Upper lobe of right lung (tissue), 1 donor: ENCODE measurements around the gene CHCHD6. TPM values are rescaled to one million over a fixed set of nuclear protein-coding genes. Genes with fewer than 3 reads are reported as not detected.

Experiments used
- ATAC-seq: fragments of 200-7000 bp; cut with Tn5 transposase; one replicate; pipeline ENCODE4 v1.9.1; 2020; ENCODE audit warnings: mild to moderate bottlenecking, moderate library complexity
- DNase-seq: peaks from one replicate; pipeline ENCODE4 v3.0.0-alpha.2; 2020
- H3K27ac ChIP-seq: fragments of 200-600 bp; one replicate; pipeline ENCODE4 v1.8.0; 2022
- H3K27me3 ChIP-seq: fragments of 200-600 bp; one replicate; pipeline ENCODE4 v1.8.0; 2022; ENCODE audit warnings: mild to moderate bottlenecking
- H3K36me3 ChIP-seq: fragments of 200-600 bp; one replicate; pipeline ENCODE4 v1.8.0; 2022
- H3K4me1 ChIP-seq: fragments of 200-600 bp; one replicate; pipeline ENCODE4 v1.8.0; 2022
- H3K4me3 ChIP-seq: fragments of 200-600 bp; one replicate; pipeline ENCODE4 v1.8.0; 2022; ENCODE audit warnings: mild to moderate bottlenecking
- H3K9me3 ChIP-seq: fragments of 200-600 bp; one replicate; pipeline ENCODE4 v1.8.0; 2022
- intact Hi-C: fragments of 100-400 bp; cut with DNase I; formaldehyde crosslinking; loops from one replicate; pipeline ENCODE4 v1.11.0; 2022
- total RNA-seq: library from RNA; stranded (reverse); fragmentation: NEBNext Ultra II Directional; extraction: Animal tissue kit (Norgen Biotek cat#: 25700); gene quantifications from one replicate; pipeline ENCODE4 v1.2.1, GENCODE V29; 2021
- TF ChIP-seq, protein P1 (sequence below): fragments of 200-600 bp; IDR thresholded peaks from one replicate; pipeline ENCODE4 v1.8.0; 2022; ENCODE audit warnings: antibody characterized with exemption
- donor health status: DM: no; HTN: yes; CAD: no; lungs with severe emphysema.

Gene CHCHD6
- total RNA-seq, 1 donor from 2014 or later: 17.1 TPM

DNA sequence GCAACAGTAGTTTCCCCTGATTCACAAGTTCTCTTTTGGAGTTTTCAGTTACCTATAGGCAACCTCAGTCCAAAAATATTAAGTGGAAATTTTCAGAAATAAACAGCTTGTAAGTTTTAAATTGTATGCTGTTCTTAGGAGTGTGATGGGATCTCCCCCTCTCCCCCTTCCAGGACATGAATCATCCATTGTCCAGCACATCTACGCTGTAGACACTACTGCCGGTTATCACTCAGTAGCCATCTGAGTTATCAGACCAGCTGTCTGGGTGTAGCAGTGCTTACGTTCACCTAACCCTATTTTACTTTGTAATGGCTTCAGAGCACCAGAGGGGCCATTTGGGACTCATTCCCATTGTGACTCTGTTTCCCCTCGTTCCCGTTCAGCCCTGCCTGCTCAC is 182.2 kb downstream of the CHCHD6 start:
- TF ChIP-seq, protein P1, sequence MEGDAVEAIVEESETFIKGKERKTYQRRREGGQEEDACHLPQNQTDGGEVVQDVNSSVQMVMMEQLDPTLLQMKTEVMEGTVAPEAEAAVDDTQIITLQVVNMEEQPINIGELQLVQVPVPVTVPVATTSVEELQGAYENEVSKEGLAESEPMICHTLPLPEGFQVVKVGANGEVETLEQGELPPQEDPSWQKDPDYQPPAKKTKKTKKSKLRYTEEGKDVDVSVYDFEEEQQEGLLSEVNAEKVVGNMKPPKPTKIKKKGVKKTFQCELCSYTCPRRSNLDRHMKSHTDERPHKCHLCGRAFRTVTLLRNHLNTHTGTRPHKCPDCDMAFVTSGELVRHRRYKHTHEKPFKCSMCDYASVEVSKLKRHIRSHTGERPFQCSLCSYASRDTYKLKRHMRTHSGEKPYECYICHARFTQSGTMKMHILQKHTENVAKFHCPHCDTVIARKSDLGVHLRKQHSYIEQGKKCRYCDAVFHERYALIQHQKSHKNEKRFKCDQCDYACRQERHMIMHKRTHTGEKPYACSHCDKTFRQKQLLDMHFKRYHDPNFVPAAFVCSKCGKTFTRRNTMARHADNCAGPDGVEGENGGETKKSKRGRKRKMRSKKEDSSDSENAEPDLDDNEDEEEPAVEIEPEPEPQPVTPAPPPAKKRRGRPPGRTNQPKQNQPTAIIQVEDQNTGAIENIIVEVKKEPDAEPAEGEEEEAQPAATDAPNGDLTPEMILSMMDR: no peak
- no peak overlapping the region for H3K4me3 ChIP-seq
- H3K27ac ChIP-seq: no peak overlapping the region
- DNase-seq (no peak), ATAC-seq (no peak)
- peaks cover 4% of the 10 kb centered on the region for H3K4me1 ChIP-seq
- H3K9me3 ChIP-seq: no peaks in the 10 kb centered on the region
- no peaks in the 10 kb centered on the region for H3K27me3 ChIP-seq
- intact Hi-C loops: no loop called here
- no peaks in the 10 kb centered on the region for H3K36me3 ChIP-seq

DNA sequence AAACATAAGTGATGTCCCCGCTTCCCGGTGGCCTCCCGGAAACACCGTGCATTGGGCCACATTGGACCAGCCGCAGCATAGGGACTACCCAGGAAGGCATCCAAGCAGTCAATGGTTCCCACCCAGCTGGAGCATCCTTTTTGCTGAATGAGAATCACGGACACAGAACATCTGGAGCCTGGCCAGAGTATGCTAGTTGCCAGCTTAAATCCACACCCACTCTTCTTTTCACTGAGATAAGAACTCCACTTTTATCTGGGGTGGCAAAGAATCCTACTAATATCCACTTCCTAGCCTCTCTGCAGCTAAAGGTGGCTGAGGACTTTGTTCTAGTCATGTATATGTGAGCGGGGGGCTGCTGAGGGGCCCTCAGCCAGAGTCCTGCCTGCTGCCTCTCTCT is 183.6 kb downstream of the CHCHD6 start:
- H3K4me1 ChIP-seq: peaks cover 4% of the 10 kb centered on the region
- intact Hi-C loops: no loop called here

DNA sequence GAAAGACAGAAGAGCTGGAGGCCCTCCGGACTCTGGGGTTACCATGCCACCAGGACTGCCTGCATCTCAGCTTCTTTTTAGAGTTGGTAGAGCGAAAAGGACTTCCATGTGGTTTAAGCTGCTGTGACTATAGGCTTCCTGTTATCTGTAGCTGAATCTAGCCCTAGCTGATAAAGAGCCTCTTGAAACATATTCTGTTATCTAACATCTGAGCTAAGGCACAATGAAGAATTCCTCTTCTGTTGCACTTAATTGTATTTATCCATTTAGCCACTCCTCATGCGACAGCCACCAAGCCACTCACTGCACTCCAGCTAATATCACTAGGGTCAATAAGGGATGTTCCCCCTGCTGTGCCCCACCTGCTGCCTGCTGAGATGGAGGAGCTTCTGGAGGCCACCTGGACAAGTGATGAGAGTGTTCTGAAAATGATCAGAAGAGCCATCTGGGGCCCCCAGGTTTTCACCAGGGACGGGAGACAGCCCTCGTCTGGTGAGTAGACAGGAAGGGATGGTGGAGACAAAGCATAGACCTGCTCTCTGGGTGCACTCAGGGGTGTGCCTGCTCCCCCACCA is 184.2 kb downstream of the CHCHD6 start:
- H3K36me3 ChIP-seq: no peaks in the 10 kb centered on the region
- no peak overlapping the region for H3K27ac ChIP-seq
- TF ChIP-seq, protein P1: no peak
- ATAC-seq (no peak), DNase-seq (no peak)
- no peaks in the 10 kb centered on the region for H3K9me3 ChIP-seq
- no peaks in the 10 kb centered on the region for H3K27me3 ChIP-seq
- no peak overlapping the region for H3K4me3 ChIP-seq
- peaks cover 4% of the 10 kb centered on the region for H3K4me1 ChIP-seq
- intact Hi-C loops: no loop called here

More for the DNA sequence above, 183.6 kb downstream of the CHCHD6 start:
- Histone ChIP-seq H3K36me3 (no peaks in the 10 kb centered on the region), H3K27me3 (no peaks in the 10 kb centered on the region), H3K9me3 (no peaks in the 10 kb centered on the region), H3K4me3 (no peak overlapping the region), H3K27ac (no peak overlapping the region)
- DNase-seq: no peak
- no peak for ATAC-seq
- TF ChIP-seq, protein P1: no peak

DNA sequence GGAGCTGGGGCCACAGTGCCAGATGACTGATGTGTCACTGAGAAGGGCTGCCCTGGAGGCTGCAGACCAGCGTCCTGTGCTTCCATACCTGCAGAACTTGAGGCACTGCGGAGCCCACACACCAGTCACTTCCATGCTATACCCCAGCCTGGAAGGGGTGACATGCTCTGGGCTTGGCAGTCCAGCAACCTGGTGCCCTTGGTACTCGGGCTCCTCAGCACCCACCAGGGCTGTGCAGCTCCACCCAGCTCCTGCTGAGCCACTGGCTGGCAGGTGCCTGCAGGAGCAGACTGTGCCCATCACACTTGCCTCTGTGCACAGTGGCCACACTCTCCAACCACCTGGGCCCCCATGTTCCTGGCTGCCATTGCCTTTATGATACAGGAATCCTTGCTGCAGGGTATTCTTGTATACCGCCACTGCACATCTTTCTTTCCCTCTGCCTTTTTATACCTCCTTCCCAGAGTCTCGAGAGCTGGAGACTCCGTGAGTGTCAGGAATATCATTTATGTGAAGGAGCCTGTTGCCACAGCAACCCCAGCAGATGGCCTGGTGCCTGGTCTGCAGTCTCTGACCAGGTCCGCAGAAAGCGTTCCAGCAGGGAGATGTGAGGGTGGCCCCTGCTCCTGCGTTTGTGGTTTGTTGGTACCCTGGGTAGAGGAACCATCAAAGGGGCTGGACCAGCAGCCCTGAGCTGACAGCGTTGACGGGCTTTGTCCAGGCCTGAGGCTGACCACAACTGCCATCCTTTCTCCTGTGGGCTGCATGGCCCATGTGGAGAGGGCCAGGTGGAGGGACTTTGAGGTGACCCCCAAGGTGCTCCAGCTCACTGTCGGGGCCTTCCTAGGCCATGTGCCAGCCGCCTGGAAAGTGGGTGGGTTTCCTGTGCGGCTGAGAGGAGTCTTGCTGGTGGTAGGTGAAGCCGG is 185.5 kb downstream of the CHCHD6 start:
- intact Hi-C loops: no loop called here
- Histone ChIP-seq H3K36me3 (no peaks in the 10 kb centered on the region), H3K4me1 (peaks cover 4% of the 10 kb centered on the region), H3K4me3 (no peak overlapping the region), H3K27ac (no peak overlapping the region), H3K27me3 (no peaks in the 10 kb centered on the region), H3K9me3 (no peaks in the 10 kb centered on the region)
- TF ChIP-seq, protein P1: no peak
- ATAC-seq (no peak), DNase-seq (no peak)

DNA sequence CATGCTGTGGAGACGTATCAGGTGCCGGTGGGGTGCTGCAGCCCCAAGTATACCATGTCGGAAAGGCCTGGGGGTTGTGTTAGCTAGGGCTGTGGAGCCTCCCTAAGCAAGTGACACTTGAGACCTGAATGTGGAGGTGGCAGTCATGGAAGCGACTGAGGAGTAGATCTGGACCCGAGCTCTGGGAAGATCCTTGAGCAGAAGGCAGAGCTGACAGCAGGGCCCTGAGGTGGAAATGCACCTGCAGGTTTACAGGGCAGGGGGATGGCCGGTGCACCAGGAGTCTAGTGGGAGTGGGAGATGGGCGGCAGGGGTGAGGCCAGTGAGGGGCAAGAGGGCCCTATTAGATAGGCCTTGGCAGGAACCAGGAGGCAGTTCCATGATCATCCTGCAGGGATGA is 187.1 kb downstream of the CHCHD6 start:
- TF ChIP-seq, protein P1: no peak
- H3K4me3 ChIP-seq: no peak overlapping the region
- H3K27me3 ChIP-seq: no peaks in the 10 kb centered on the region
- no peaks in the 10 kb centered on the region for H3K36me3 ChIP-seq
- ATAC-seq (no peak), DNase-seq (no peak)
- H3K27ac ChIP-seq: no peak overlapping the region
- intact Hi-C loops: no loop called here
- H3K4me1 ChIP-seq: peaks cover 16% of the 10 kb centered on the region
- no peaks in the 10 kb centered on the region for H3K9me3 ChIP-seq
